WTC11 (cell line): ENCODE results near the gene NUP93. TPM values are rescaled to one million over a fixed set of nuclear protein-coding genes. Genes with fewer than 3 reads are reported as not detected.

Experiments used
- ATAC-seq: fragments of 200-7000 bp; cut with Tn5 transposase; 2 replicates; pipeline ENCODE4 v1.10.0; 2021; ENCODE audit warnings: mild to moderate bottlenecking, moderate library complexity
- CTCF ChIA-PET: fragments of 300-600 bp; sonication (Branson Sonifier 250); formaldehyde crosslinking; loops from one replicate; lab custom pipeline; 2021; ENCODE audit warnings: antibody characterized with exemption; lab: Charles Lee
- POLR2A ChIA-PET: fragments of 350-600 bp; sonication (Branson Sonifier 250); formaldehyde crosslinking; loops from one replicate; lab custom pipeline; 2021; ENCODE audit warnings: antibody characterized with exemption; lab: Charles Lee
- DNase-seq: peaks from one replicate; pipeline ENCODE4 v3.0.0; 2021; ENCODE audit warnings: low spot score
- H3K27ac Mint-ChIP-seq: 2 replicates; pipeline ENCODE4 v1.8.0; 2021; ENCODE audit warnings: mixed read lengths
- H3K27me3 Mint-ChIP-seq: 2 replicates; pipeline ENCODE4 v1.8.0; 2021; ENCODE audit warnings: low read depth, mild to moderate bottlenecking, moderate library complexity, mixed read lengths
- H3K36me3 Mint-ChIP-seq: 2 replicates; pipeline ENCODE4 v1.8.0; 2021; ENCODE audit warnings: mixed read lengths
- H3K4me1 Mint-ChIP-seq: 2 replicates; pipeline ENCODE4 v1.8.0; 2022; ENCODE audit warnings: mixed read lengths
- H3K4me3 Mint-ChIP-seq: 2 replicates; pipeline ENCODE4 v1.8.0; 2021; ENCODE audit warnings: mild to moderate bottlenecking, moderate library complexity, mixed read lengths
- H3K9me3 Mint-ChIP-seq: 2 replicates; pipeline ENCODE4 v1.8.0; 2021; ENCODE audit warnings: mixed read lengths
- ATF6 ChIP-seq: sonication (generic); formaldehyde crosslinking; IDR thresholded peaks from 2 replicates; pipeline ENCODE4 v1.8.1; 2023; ENCODE audit warnings: mild to moderate bottlenecking, missing genetic modification reagents
- ELF4 ChIP-seq: sonication (generic); formaldehyde crosslinking; IDR thresholded peaks from 2 replicates; pipeline ENCODE4 v1.8.1; 2022; ENCODE audit warnings: low read depth, mild to moderate bottlenecking, moderate library complexity, missing genetic modification reagents
- STAT6 ChIP-seq: sonication (generic); formaldehyde crosslinking; conservative IDR thresholded peaks from 2 replicates; pipeline ENCODE4 v1.8.1; 2023; ENCODE audit warnings: mild to moderate bottlenecking, low read depth, missing genetic modification reagents, moderate library complexity
- ZNF121 ChIP-seq: sonication (generic); formaldehyde crosslinking; IDR thresholded peaks from 2 replicates; pipeline ENCODE4 v1.8.0; 2023; ENCODE audit warnings: missing genetic modification reagents
- ZNF423 ChIP-seq: fragments of 250-450 bp; sonication (Bioruptor Pico); IDR thresholded peaks from 2 replicates; pipeline ENCODE4 v2.1.2; 2022; ENCODE audit warnings: mild to moderate bottlenecking, moderate library complexity
- total RNA-seq: library from RNA; stranded (reverse); gene quantifications from 3 replicates; pipeline ENCODE4 v1.2.3, GENCODE V29; 2021
- TF ChIP-seq, protein P1 (sequence below): sonication (generic); formaldehyde crosslinking; IDR thresholded peaks from 2 replicates; pipeline ENCODE4 v1.8.1; 2023; ENCODE audit warnings: mild to moderate bottlenecking, missing genetic modification reagents, borderline replicate concordance
- TF ChIP-seq, protein P2 (sequence below): sonication (generic); formaldehyde crosslinking; IDR thresholded peaks from 2 replicates; pipeline ENCODE4 v1.8.1; 2023; ENCODE audit warnings: mild to moderate bottlenecking, moderate library complexity, missing genetic modification reagents

The NUP93 gene
- total RNA-seq, 1 experiment from 2014 or later = 185 TPM

DNA sequence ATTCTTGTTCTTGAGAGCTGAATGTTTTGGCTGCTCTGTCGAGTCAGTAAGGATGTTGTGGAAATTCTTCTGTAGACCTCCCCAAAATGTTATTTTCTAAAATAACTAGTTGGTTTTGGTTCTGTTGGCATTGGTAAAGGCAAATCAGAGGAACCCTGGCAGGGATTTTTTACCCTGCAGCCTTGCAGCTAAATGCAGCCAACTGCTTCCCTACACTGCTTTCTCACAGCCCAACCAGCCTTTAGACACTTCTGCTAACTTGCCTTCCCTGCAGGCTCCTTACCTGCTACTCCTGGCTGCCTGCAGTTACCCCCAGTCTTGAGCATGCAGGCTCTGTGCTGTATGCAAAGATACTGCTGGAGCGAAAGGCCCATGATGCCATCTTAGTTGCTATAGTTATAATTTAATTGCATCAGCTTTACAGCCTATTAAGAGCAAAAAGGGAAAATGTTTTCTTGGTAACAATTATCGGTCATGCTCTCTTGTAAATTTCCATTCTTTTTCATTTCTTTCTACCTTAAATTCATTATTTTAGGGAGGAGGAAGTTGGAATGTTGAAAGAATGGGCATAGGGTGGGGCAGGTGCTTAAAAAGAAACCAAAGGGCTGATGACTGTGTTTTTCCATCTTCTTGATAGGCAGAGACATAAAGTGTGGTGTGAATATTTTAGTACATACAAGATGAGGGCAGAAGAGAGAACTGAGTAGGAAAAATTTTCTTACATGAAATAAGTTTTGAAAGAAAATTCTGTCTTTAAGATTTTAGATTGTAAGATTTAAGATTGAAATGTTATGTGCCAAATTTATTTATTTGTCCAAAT lies 20.0 kb downstream of the NUP93 start:
- peaks cover 26% of the 10 kb centered on the region for H3K4me1 Mint-ChIP-seq
- POLR2A ChIA-PET = interaction anchor here (0.6 kb wide), 1 partner anchor 37 kb away, joined by 3 read pairs; no protein-coding TSS in a partner anchor
- H3K36me3 Mint-ChIP-seq = peaks cover 40% of the 10 kb centered on the region

More for the DNA sequence above, 20.0 kb downstream of the NUP93 start:
- Mint-ChIP-seq H3K27me3 (no peaks in the 10 kb centered on the region), H3K4me3 (no peak overlapping the region), H3K27ac (no peak overlapping the region), H3K9me3 (peaks cover 28% of the 10 kb centered on the region)
- TF ChIP-seq ATF6 (CRISPR knock-in tag) (no peak), ELF4 (CRISPR knock-in tag) (no peak), ZNF423 (CRISPR knock-in tag) (no peak), ZNF121 (CRISPR knock-in tag) (no peak), STAT6 (no peak)
- TF ChIP-seq, protein P1, sequence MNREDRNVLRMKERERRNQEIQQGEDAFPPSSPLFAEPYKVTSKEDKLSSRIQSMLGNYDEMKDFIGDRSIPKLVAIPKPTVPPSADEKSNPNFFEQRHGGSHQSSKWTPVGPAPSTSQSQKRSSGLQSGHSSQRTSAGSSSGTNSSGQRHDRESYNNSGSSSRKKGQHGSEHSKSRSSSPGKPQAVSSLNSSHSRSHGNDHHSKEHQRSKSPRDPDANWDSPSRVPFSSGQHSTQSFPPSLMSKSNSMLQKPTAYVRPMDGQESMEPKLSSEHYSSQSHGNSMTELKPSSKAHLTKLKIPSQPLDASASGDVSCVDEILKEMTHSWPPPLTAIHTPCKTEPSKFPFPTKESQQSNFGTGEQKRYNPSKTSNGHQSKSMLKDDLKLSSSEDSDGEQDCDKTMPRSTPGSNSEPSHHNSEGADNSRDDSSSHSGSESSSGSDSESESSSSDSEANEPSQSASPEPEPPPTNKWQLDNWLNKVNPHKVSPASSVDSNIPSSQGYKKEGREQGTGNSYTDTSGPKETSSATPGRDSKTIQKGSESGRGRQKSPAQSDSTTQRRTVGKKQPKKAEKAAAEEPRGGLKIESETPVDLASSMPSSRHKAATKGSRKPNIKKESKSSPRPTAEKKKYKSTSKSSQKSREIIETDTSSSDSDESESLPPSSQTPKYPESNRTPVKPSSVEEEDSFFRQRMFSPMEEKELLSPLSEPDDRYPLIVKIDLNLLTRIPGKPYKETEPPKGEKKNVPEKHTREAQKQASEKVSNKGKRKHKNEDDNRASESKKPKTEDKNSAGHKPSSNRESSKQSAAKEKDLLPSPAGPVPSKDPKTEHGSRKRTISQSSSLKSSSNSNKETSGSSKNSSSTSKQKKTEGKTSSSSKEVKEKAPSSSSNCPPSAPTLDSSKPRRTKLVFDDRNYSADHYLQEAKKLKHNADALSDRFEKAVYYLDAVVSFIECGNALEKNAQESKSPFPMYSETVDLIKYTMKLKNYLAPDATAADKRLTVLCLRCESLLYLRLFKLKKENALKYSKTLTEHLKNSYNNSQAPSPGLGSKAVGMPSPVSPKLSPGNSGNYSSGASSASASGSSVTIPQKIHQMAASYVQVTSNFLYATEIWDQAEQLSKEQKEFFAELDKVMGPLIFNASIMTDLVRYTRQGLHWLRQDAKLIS (CRISPR knock-in tag) = no peak
- TF ChIP-seq, protein P2, sequence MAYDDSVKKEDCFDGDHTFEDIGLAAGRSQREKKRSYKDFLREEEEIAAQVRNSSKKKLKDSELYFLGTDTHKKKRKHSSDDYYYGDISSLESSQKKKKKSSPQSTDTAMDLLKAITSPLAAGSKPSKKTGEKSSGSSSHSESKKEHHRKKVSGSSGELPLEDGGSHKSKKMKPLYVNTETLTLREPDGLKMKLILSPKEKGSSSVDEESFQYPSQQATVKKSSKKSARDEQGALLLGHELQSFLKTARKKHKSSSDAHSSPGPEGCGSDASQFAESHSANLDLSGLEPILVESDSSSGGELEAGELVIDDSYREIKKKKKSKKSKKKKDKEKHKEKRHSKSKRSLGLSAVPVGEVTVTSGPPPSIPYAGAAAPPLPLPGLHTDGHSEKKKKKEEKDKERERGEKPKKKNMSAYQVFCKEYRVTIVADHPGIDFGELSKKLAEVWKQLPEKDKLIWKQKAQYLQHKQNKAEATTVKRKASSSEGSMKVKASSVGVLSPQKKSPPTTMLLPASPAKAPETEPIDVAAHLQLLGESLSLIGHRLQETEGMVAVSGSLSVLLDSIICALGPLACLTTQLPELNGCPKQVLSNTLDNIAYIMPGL (CRISPR knock-in tag) = no peak
- CTCF ChIA-PET = no interaction called here
- no peak for DNase-seq
- ATAC-seq = no peak
